Bone marrow (tissue), 2 donors: ENCODE data around the gene APOBEC3H.
"Not testable (repeated sequence)": the region's sequence is repeated elsewhere in the genome, so short reads cannot be mapped to it uniquely, and the experiment has no call there.

Source experiments
- DNase-seq, 2 donors: peaks; one replicate each; lab custom pipeline; 2025; lab: John Stamatoyannopoulos, UW

APOBEC3H gene

GRCh38 chr22:39097098-39098020 is at the start of gene APOBEC3H:
TSS of gene APOBEC3H (plus strand) at chr22:39097244. CDS start at chr22:39100279, 3,035 bp downstream.
- peak in 1 of 2 donors; percentile 62 for DNase-seq

GRCh38 chr22:39049486-39049885 is 47.6 kb upstream of the APOBEC3H start:
- DNase-seq: not testable (repeated sequence)

GRCh38 chr22:39051844-39052495 is 45.1 kb upstream of the APOBEC3H start:
- DNase-seq: not testable (repeated sequence)

GRCh38 chr22:39055658-39056057 is 41.4 kb upstream of the APOBEC3H start:
- DNase-seq: no peak

GRCh38 chr22:39061290-39061689 is 35.8 kb upstream of the APOBEC3H start:
- not testable (repeated sequence) for DNase-seq

GRCh38 chr22:39061951-39062350 is 35.1 kb upstream of the APOBEC3H start:
- not testable (repeated sequence) for DNase-seq

GRCh38 chr22:39063904-39064303 is 33.1 kb upstream of the APOBEC3H start:
- not testable (repeated sequence) for DNase-seq

- DNase-seq: not testable (repeated sequence)
Observed at GRCh38 chr22:39066442-39067276, 30.4 kb upstream of the APOBEC3H start.

- no peak for DNase-seq
Observed at GRCh38 chr22:39068033-39068785, 28.8 kb upstream of the APOBEC3H start.

- DNase-seq: no peak
Observed at GRCh38 chr22:39070186-39070585, 26.9 kb upstream of the APOBEC3H start.

- DNase-seq: not testable (repeated sequence)
Observed at GRCh38 chr22:39072581-39072981, 24.5 kb upstream of the APOBEC3H start.

GRCh38 chr22:39073981-39074380 is 23.1 kb upstream of the APOBEC3H start:
- no peak for DNase-seq

GRCh38 chr22:39076155-39077025 is 20.7 kb upstream of the APOBEC3H start:
- DNase-seq: not testable (repeated sequence)

- DNase-seq: peak; percentile 32 to 86
Observed at GRCh38 chr22:39077026-39077840, 19.8 kb upstream of the APOBEC3H start, which contains the start of gene APOBEC3G. TSS of gene APOBEC3G (plus strand) at chr22:39077275. CDS start at chr22:39077362, 87 bp downstream.

- DNase-seq: not testable (repeated sequence)
Observed at GRCh38 chr22:39077912-39078311, 19.1 kb upstream of the APOBEC3H start.

- DNase-seq: no peak
Observed at GRCh38 chr22:39078329-39078728, 18.7 kb upstream of the APOBEC3H start.

- not testable (repeated sequence) for DNase-seq
Observed at GRCh38 chr22:39079054-39079637, 17.9 kb upstream of the APOBEC3H start.

GRCh38 chr22:39080052-39080762 is 16.8 kb upstream of the APOBEC3H start:
- no peak for DNase-seq
